ENCODE measurements around the gene ARPC1A. TPM values are rescaled to one million over a fixed set of nuclear protein-coding genes. Genes with fewer than 3 reads are reported as not detected.
"Not testable (repeated sequence)": the region's sequence is repeated elsewhere in the genome, so short reads cannot be mapped to it uniquely, and the experiment has no call there.

ARPC1A gene
- total RNA-seq, 1 donor from 2014 or later: 131 TPM

GRCh38 chr7:99379043-99379577, 53.4 kb downstream of the ARPC1A start:
- peak; percentile 67 for DNase-seq
- H3K27me3 ChIP-seq (ENCODE audit: low read depth): no peaks in the 10 kb centered on the region
- H3K4me3 ChIP-seq: peak overlapping the region; percentile 56
- intact Hi-C loops (cut with micrococcal nuclease): no loop called here
- H3K4me1 ChIP-seq: peaks cover 79% of the 10 kb centered on the region
- H3K36me3 ChIP-seq: peaks cover 20% of the 10 kb centered on the region
- no peaks in the 10 kb centered on the region for H3K9me3 ChIP-seq (replicated peaks)
- peak overlapping the region; percentile 91 for H3K27ac ChIP-seq (replicated peaks)
- peak; percentile 24 for TF ChIP-seq CTCF (IDR thresholded peaks at IDR 0.05; ENCODE audit: borderline replicate concordance)

- H3K4me1 ChIP-seq: peaks cover 74% of the 10 kb centered on the region
- DNase-seq; H3K27me3 ChIP-seq (ENCODE audit: low read depth); intact Hi-C loops (cut with micrococcal nuclease); H3K9me3 ChIP-seq (replicated peaks): not testable (repeated sequence)
- H3K27ac ChIP-seq (replicated peaks): peak overlapping the region; percentile 91
- H3K36me3 ChIP-seq: peaks cover 20% of the 10 kb centered on the region
- H3K4me3 ChIP-seq: peak overlapping the region; percentile 56
Measured at GRCh38 chr7:99379693-99380031, 54.0 kb downstream of the ARPC1A start.

GRCh38 chr7:99380032-99380822, 54.5 kb downstream of the ARPC1A start:
- no peak for TF ChIP-seq CTCF (IDR thresholded peaks at IDR 0.05; ENCODE audit: borderline replicate concordance)
- H3K27ac ChIP-seq (replicated peaks): peak overlapping the region; percentile 91
- peaks cover 68% of the 10 kb centered on the region for H3K4me1 ChIP-seq
- DNase-seq: no peak
- no peaks in the 10 kb centered on the region for H3K9me3 ChIP-seq (replicated peaks)
- peak overlapping the region; percentile 56 for H3K4me3 ChIP-seq
- intact Hi-C loops (cut with micrococcal nuclease): no loop called here
- peaks cover 20% of the 10 kb centered on the region for H3K36me3 ChIP-seq
- H3K27me3 ChIP-seq (ENCODE audit: low read depth): no peaks in the 10 kb centered on the region

GRCh38 chr7:99380823-99381663, 55.3 kb downstream of the ARPC1A start:
- peaks cover 29% of the 10 kb centered on the region for H3K36me3 ChIP-seq
- H3K27ac ChIP-seq (replicated peaks): peak overlapping the region; percentile 91
- H3K9me3 ChIP-seq (replicated peaks): no peaks in the 10 kb centered on the region
- peaks cover 60% of the 10 kb centered on the region for H3K4me1 ChIP-seq
- intact Hi-C loops (cut with micrococcal nuclease): no loop called here
- no peak for DNase-seq
- H3K4me3 ChIP-seq: peak overlapping the region; percentile 56
- H3K27me3 ChIP-seq (ENCODE audit: low read depth): no peaks in the 10 kb centered on the region
- no peak for TF ChIP-seq CTCF (IDR thresholded peaks at IDR 0.05; ENCODE audit: borderline replicate concordance)

- no peaks in the 10 kb centered on the region for H3K9me3 ChIP-seq (replicated peaks)
- H3K27me3 ChIP-seq (ENCODE audit: low read depth): no peaks in the 10 kb centered on the region
- H3K36me3 ChIP-seq: peaks cover 35% of the 10 kb centered on the region
- H3K4me3 ChIP-seq: no peak overlapping the region
- peak overlapping the region; percentile 91 for H3K27ac ChIP-seq (replicated peaks)
- intact Hi-C loops (cut with micrococcal nuclease): no loop called here
- peaks cover 54% of the 10 kb centered on the region for H3K4me1 ChIP-seq
- TF ChIP-seq CTCF (IDR thresholded peaks at IDR 0.05; ENCODE audit: borderline replicate concordance): no peak
- no peak for DNase-seq
Measured at GRCh38 chr7:99381664-99382075, 56.0 kb downstream of the ARPC1A start.
